ENCODE results near the gene NMS. TPM values are rescaled to one million over a fixed set of nuclear protein-coding genes. Genes with fewer than 3 reads are reported as not detected.

NMS gene
- total RNA-seq, 1 donor from 2014 or later: not detected

DNA sequence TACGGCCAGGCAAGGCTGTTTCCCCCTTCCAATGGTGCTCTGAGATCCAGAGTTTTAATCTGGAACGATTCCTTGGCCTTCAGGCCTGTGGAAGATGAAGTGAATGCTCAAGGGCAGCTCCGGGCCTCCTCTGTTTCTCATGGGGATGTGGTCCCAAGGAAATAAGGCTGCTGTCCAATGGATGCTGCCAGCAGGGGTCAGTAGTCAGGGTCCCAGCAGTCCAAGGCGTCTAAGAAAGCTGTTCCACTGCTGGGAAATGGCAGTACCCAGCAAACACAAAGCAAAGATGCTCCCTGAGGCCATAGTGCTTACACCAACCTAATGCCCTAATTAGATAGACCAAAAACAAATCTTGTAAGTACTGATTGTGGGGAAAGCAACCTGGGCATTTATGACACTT lies 12.5 kb downstream of the NMS start:
- no peak for ATAC-seq
- intact Hi-C loops (cut with DNase I): no loop called here
- no peak for DNase-seq (ENCODE audit: missing footprints)

DNA sequence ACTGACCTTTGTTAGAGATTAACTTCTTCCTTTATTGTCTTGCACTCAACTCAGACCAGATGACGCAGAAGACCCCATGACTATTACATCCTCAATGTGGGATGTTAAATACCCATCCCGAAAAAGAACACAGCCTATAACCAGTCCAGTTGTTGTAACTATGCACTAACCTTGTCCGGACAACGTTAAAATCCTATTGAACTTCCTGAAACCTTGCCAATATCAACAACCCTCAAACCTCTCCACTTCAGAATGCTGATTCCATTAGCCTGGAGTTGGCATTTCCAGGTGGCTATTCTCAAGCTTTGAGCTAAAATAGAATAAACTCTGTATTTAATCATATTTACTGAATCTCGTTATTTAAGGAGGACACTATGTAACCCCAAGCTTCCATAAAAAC lies 13.6 kb downstream of the NMS start:
- ATAC-seq (no peak), DNase-seq (ENCODE audit: missing footprints) (no peak)
- intact Hi-C loops (cut with DNase I): no loop called here

DNA sequence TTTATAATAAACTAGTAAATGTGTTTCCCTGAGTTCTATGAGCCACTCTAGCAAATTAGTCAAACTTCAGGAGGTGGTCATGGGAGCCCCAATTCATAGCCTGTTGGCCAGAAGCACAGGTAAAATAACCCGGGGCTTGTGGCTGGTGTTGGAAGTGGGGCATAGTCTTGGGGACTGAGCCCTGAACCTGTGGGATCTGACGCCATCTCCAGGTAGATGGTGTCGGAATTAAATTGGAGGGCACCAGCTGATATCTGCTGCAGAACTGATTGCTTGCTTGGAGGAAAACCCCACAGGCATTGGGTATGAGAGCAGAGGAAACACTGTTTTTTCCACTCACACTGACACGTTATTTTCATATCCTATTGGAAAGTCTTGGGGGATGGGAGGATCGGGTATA lies 14.1 kb downstream of the NMS start:
- ATAC-seq (no peak), DNase-seq (ENCODE audit: missing footprints) (no peak)
- intact Hi-C loops (cut with DNase I): no loop called here

DNA sequence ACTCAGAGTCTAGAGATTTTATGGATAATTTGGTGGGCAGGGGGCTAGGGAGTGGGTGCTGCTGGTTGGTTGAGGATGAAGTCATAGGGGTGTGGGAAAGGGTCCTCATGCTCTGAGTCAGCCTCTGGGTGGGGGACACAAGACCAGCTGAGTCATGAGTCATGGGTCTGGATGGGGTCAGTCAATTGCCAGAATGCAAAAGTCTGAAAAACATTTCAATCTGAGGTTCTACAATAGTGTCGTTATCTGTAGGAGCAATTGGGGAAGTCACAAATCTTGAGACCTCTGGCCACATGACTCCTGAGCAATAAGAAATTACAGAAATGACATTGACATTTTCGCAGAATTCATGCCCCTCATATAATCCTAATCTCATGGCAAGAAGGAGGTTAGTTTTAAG lies 15.1 kb downstream of the NMS start:
- intact Hi-C loops (cut with DNase I): no loop called here
- ATAC-seq: no peak

DNA sequence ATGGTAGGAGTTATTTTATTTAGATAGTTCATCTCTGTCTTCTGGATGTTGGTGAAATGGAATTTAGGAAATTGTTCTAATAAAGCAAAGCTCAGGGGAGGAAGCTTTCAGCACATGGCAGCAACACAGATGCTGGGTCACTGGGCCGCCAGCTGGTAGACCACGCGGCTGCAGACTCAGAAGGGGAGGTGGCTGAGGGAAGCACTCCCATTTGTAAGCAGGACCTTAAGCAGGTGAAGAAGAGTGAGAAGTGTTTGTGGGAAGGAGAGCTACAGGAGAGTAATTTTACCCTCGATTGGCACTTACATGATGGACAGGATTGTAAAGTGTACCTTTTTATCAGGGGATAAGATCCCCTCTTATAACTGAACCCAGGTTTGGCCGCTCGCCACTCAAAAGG lies 24.4 kb downstream of the NMS start:
- no peak for ATAC-seq
- intact Hi-C loops (cut with DNase I): no loop called here
- DNase-seq (ENCODE audit: missing footprints): no peak

More for the DNA sequence above, 15.1 kb downstream of the NMS start:
- DNase-seq (ENCODE audit: missing footprints): no peak

DNA sequence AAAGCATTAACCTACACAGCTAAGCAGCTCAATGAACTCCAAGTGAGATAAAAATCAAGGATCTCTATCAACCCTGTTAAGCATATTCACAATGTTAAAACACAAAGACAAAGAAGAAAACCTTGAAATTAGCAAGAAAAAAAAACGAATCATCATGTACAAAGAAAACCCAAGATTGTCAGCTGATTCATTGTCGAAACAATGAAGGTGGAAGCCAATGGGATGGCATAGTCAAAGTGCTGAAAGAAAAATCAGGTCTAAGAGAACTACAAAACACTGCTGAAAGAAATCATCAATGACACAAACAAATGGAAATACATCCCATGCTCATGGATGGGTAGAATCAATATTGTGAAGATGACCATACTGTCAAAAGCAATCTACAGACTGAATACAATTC lies 32.5 kb downstream of the NMS start:
- ATAC-seq: no peak
- intact Hi-C loops (cut with DNase I): no loop called here

DNA sequence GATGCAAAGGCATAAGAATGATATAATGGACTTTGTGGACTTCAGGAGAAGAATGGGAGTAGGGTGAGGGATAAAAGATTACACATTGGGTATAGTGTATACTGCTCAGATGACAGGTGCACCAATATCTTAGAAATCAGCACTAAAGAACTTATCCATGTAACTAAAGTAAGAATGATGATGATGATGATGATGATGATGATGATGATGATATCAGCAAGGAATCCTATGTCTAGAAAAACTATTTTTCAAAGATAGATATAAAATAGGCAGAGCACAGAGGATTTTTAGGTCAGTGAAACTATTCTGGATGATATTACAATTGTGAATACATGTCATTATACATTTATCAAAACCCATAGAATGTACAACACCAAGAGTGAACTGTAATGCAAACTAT lies 34.3 kb downstream of the NMS start:
- ATAC-seq: no peak
- intact Hi-C loops (cut with DNase I): no loop called here

More for the DNA sequence above, 32.5 kb downstream of the NMS start:
- no peak for DNase-seq (ENCODE audit: missing footprints)

DNA sequence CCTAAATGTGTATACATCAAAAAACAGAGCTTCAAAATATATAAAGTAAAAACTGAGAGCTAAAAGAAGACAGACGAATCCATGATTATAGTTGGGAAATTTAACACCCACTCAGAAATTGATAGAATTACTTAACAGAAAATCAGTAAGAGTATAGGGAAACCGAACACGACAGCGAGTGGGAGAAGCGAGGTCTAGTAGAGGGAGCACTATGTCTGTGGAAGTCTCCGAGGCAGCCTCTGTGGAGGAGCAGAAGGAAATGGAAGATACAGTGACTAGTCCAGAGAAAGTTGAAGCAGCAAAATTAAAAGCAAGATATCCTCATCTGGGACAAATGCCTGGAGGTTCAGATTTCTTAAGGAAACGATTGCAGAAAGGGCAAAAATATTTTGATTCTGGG lies 38.8 kb downstream of the NMS start:
- no peak for ATAC-seq
- intact Hi-C loops (cut with DNase I): no loop called here
- DNase-seq (ENCODE audit: missing footprints): no peak

More for the DNA sequence above, 34.3 kb downstream of the NMS start:
- DNase-seq (ENCODE audit: missing footprints): no peak

DNA sequence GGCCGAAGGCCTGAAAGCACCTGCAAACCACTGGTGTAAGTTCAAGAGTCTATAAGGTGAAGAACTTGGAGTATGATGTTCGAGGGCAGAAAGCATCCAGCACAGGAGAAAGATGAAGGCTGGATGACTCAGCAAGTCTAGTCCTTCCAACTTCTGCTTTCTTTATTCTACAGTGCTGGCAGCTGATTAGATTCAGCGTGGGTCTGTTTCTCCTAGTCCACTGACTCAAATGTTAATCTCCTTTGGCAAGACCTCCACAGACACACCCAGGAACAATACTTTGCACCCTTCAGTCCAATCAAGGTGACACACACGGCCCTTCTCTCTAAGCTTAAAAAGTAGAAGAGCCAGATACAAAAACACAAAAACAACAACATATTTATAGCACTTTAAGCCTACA lies 43.4 kb downstream of the NMS start:
- no peak for ATAC-seq
- intact Hi-C loops (cut with DNase I): no loop called here
- DNase-seq (ENCODE audit: missing footprints): no peak

DNA sequence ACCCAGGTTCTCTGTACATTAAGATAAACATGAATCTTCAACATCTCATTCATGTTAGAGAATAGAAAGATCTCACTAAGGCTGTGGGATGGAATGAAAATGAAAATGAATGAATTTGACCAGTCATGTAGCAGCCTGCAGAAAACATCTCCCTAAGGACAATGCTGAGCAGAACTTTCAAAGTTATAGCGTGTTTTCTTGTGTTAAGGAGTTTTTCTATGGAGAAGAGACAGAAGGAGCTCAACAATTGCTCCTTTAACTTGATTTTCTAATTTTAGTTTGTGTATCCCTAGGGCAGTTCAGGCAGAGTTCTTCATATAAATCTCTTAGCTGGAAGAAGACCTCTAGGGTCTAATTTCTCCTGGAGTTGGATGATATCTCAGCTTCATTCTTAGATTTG lies 47.3 kb downstream of the NMS start:
- ATAC-seq (no peak), DNase-seq (ENCODE audit: missing footprints) (no peak)
- intact Hi-C loops (cut with DNase I): no loop called here

DNA sequence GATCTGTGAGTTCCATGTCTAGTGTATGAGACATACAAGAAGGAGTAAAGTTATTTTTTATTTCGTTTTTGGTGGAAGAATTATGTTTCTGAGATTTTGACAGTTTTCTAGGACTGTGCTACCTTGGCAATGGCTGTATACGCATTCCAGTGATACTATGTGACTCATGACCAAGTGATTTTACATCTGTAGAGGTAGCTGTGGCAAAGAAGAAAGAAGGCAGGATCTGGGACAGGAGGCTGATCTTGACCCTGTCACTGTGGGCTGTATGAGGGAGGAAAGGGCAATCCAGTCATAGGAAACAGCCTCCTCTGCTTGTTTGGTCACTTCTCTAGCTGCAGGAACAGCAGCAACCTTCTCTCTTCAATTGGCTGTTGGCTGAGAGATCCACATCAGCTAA lies 48.5 kb downstream of the NMS start:
- intact Hi-C loops (cut with DNase I): no loop called here
- DNase-seq (ENCODE audit: missing footprints) (no peak), ATAC-seq (no peak)

DNA sequence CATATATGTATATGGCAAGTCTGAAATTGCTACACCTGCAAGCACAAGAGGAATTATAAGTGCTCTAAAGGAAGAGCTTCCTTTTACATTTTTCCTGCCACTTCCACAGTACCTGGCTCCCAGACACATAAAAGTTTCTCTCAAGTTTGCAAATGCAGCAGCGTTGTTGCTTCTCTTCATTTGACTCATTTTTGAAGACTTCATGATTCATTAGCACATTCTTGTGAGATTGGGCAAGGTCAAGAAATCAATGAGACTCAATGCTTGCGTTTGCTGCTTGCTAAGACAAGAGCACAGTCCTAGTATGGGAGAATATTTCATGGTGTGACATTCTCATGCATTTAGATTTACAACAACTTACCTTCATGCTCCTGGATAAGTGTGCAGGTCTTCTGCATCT lies 49.9 kb downstream of the NMS start:
- DNase-seq (ENCODE audit: missing footprints): no peak
- intact Hi-C loops (cut with DNase I): no loop called here

DNA sequence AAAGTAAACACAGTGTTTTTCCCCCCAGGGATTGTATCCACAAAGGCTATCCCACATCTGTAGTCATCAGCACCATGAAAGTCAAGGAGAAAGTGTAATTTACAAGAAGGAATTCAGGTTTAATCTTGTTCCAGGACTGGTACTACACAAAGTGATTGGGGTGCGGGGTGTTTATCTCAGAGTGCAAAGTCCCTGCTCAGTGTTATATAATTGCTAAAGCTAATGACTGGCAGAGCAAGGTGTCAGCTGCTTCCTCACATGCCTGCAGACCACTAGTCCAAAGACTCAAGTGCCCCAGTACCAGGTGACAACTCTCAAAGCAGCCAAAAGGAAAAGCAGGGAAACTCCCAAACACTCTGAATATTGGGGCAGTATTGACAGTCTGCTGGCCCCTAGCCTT lies 52.1 kb downstream of the NMS start:
- DNase-seq (ENCODE audit: missing footprints): no peak
- no peak for ATAC-seq
- intact Hi-C loops (cut with DNase I): no loop called here

More for the DNA sequence above, 49.9 kb downstream of the NMS start:
- no peak for ATAC-seq

DNA sequence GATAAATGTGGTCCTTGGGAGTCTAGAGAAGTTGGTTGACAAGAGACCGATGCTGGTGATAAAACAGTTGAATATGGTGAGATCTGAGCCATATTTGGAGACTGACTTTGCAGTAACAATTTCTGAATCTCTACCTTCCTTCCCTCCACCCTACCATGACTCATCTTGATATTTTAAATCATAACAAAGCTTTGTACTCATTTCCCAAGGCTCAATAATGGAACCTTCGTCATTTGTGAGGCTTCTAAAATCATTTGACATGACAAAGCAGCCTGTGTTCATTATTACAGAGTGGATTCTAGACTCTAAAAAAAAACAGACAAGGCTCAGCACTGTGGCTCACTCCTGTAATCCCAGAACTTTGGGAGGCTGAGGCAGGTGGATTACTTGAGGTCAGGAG lies 54.0 kb downstream of the NMS start:
- intact Hi-C loops (cut with DNase I): no loop called here
- no peak for DNase-seq (ENCODE audit: missing footprints)
- no peak for ATAC-seq

DNA sequence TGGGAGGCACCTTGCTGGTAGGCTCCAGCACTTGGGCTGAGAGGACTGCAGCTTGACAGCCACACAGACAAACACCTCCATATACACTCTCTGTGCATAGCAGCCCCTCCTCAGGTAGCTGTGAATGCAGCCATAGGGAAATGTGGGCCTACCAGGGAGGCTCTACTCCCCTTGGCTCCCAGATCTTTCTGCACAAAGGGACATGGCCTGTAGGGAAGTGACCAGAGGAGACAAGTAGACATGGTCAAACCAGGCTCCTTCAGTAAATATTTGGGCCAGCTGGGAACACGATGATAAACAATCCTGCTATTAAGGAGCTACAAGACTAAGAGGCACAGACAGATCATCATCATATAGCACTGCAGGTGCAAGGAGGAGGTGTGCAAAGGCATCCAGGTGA lies 56.6 kb downstream of the NMS start:
- DNase-seq (ENCODE audit: missing footprints) (no peak), ATAC-seq (no peak)
- intact Hi-C loops (cut with DNase I): no loop called here

DNA sequence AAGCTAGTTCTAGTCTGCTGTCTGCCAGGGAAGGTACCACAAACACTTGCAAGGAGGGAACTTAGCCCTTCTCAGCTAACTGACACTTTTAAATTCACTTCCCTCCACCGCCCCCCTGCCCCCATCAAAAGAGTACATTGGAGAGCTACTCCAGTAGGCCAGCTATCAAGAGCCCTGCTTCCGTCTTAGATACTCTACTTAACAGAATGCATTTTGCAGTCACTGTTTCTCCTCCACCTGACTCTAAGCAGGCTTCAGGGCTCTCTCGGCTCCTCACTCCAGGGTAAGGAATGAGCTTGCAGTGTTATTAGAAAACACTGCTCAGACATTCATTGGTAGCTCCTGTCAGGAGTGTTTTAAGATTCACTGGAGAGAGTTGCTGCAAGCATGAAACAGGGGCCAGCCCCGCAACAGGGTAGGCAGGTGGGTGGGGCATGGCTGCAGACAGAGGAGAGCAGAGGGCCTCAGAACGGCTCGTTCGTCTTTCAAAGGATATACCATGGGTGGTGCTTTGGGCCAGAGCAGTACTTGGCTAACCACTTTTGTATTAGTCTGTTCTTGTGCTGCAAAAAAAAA lies 57.2 kb downstream of the NMS start:
- intact Hi-C loops (cut with DNase I): no loop called here
- no peak for DNase-seq (ENCODE audit: missing footprints)
- no peak for ATAC-seq

DNA sequence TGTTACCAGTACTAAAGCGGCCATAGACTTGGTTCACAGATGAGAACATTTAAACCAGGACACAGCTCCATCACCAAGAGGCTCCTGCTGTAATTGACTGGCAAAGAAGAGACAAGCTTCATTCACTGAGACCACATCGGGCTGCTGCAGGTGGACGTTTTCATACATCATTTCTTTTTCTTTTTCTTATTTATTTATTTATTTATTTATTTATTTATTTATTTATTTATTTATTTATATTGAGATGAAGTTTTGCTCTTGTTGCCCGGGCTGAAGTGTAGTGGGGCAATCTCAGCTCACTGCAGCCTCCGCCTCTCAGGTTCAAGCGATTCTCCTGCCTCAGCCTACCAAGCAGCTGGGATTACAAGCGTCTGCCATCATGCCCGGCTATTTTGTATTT lies 58.9 kb downstream of the NMS start:
- ATAC-seq: no peak
- DNase-seq (ENCODE audit: missing footprints): no peak
- intact Hi-C loops (cut with DNase I): no loop called here

DNA sequence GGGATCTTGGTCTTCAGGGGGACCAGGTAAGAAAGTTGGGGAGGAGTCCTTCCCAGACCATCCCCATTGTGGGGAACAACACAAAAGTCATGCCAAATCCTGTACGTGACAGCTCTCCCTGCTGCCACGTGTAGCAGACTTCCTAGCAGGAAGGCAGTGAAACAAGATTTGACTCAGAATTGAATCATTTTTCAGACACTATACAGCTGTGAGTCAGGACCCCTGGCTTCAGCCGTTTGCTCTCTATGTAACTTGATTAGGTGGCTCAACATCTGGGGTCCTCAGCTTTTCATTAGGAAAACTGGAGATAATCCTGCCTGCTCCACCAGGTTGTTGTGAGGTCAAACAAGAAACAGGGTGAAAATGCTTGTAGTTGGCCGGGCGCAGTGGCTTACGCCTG lies 59.6 kb downstream of the NMS start:
- no peak for DNase-seq (ENCODE audit: missing footprints)
- ATAC-seq: no peak
- intact Hi-C loops (cut with DNase I): no loop called here

Measured in Right ventricle myocardium inferior (tissue), 1 donor.